GM18498 (cell line): Measurements from ENCODE around the gene NLGN2.
A peak's percentile ranks its signal among the peaks of the same experiment; 100 is the strongest.

Source experiments
- ATAC-seq: cut with Tn5 transposase; IDR thresholded peaks from one replicate; pipeline ENCODE4 v1.9.1; 2021; ENCODE audit warnings: mild to moderate bottlenecking, moderate library complexity; ENCODE audit not compliant: unreplicated experiment

Gene NLGN2

GRCh38 chr17:7435676-7436555, 28.3 kb downstream of the NLGN2 start:
- ATAC-seq, result peak; percentile 15

- no peak for ATAC-seq
These were observed 29.1 kb downstream of the NLGN2 start for GRCh38 chr17:7436556-7437368.

- ATAC-seq, result no peak
These were observed 29.8 kb downstream of the NLGN2 start for GRCh38 chr17:7437369-7437863.

GRCh38 chr17:7437950-7438614, 30.4 kb downstream of the NLGN2 start:
- ATAC-seq, result no peak

DNA sequence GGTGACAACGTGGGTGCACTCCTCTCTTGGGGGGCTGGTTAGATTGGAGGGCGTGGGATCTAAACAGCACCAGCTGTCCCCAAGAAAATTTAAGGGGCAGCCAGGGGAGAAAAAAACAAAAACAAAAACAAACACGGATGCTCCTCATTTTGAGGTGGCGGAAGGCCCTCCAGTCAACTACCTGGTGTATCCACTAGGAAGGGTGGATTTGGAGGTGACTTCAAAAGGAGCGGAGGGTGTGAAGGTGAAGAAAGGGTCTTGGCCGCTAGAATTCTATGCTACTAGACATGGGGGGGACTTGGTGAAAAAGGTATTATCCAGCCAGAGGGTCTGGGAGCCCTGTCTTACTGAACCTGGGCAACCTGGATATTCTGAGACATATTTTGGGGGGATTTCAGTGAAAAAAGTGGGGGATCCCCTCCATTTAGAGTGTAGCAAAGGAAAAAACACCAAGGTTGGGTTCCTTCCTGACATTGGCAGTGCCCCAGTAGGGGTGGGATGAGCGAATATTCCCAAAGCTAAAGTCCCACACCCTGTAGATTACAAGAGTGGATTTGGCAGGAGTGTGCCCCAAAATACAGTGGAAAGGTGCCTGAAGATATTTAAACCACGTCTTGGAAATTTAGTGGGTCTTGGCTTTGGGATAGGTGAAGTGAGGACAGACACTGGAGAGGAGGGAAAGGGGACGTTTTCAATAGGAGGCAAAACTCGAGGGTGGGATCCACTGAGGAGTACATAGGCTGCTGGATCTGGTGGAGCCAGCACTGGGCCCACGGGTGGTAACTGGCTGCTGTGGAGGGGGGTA, 31.2 kb downstream of the NLGN2 start:
- ATAC-seq, result no peak

DNA sequence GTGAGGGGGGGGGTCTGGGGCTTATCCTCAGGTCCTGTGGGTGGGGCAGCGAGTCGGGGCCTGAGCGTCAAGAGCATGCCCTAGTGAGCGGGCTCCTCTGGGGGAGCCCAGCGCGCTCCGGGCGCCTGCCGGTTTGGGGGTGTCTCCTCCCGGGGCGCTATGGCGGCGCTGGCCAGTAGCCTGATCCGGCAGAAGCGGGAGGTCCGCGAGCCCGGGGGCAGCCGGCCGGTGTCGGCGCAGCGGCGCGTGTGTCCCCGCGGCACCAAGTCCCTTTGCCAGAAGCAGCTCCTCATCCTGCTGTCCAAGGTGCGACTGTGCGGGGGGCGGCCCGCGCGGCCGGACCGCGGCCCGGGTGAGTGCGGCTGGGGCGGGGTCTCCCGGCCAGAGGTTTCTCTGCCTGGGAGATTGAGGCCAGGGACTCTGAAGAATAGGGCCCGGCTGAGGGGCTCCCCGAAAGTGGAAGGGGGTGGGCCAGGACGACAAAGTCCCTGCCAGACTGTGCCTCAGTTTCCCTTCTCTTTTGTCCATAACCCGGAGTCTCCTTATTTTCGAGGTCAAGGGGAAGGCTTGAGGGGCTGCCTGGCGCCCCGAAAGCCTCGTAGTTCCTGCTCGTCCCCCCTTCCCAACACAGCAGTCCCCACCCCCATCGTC, 31.9 kb downstream of the NLGN2 start, which contains the start of gene FGF11:
Gene FGF11, plus strand, starts transcription at position 51 of the 651 bp plus-strand sequence. Its CDS starts 109 bp downstream, at position 160.
- no peak for ATAC-seq

- ATAC-seq, result no peak
These were observed 32.6 kb downstream of the NLGN2 start for GRCh38 chr17:7440113-7440833.

DNA sequence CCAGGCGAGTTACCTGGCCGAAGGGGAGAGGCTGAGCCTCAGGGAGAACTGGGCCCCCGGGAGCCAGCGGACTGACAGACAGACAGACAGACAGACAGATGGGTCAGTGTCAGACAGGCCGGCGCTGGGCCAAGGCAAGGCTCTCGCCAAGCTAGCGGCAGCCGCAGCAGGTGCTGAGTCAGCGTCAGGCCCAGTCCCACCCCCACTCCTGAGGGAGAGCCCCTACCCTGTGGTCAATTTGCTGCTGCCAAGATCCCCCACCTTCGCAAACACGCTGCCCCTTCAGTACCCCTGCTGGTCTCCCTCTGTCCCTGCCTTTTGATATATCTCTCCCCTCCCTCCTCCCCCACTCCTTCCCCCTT, 33.2 kb downstream of the NLGN2 start:
- no peak for ATAC-seq

GRCh38 chr17:7441266-7441665, 33.6 kb downstream of the NLGN2 start:
- no peak for ATAC-seq

GRCh38 chr17:7442142-7442541, 34.5 kb downstream of the NLGN2 start:
- ATAC-seq, result no peak

DNA sequence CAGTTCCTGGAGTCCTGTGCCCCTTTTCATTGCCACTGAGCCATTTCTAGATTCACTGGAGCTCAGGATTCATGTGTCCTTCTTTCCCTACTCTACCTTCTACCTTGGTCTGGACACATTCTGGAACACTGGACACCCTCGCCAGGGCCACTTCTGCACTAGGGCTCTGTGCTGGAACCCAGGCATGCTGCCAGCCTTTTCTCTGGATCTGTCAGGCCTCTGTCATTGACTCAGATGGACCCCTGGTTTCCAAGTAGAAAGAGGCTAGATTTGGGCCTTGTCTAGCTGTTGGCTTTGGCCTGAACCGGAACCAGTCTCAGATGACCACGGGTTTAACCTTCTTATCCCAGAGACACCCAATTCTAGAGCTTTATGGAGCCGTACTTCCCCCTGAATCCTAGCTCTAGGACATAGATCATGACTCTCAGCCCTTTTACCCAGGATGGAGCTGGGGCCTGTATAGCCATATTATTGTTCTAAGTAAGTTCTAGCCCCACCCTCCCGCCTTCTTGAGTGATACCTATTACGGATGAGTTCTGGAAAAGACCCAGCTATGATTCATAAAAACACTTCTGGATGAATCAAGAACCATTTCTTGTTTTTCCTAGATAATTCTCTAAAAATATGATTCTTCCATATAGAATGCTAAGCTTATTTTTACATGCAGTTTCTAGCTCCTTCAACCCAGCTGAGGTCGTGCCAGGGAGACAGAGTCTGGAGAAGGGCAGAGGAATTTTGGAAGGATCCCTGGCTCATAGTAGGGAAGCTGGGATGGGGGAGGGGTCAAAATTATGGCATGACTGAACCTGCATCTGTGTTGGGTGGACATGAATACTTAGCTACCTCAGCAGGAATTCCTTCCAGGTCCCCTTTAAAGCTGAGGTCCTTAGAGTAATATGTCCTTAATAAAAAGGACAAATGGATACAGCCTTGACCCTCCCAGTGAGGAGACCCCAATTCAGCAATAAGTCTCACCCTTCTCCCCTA, 36.1 kb downstream of the NLGN2 start:
- no peak for ATAC-seq

DNA sequence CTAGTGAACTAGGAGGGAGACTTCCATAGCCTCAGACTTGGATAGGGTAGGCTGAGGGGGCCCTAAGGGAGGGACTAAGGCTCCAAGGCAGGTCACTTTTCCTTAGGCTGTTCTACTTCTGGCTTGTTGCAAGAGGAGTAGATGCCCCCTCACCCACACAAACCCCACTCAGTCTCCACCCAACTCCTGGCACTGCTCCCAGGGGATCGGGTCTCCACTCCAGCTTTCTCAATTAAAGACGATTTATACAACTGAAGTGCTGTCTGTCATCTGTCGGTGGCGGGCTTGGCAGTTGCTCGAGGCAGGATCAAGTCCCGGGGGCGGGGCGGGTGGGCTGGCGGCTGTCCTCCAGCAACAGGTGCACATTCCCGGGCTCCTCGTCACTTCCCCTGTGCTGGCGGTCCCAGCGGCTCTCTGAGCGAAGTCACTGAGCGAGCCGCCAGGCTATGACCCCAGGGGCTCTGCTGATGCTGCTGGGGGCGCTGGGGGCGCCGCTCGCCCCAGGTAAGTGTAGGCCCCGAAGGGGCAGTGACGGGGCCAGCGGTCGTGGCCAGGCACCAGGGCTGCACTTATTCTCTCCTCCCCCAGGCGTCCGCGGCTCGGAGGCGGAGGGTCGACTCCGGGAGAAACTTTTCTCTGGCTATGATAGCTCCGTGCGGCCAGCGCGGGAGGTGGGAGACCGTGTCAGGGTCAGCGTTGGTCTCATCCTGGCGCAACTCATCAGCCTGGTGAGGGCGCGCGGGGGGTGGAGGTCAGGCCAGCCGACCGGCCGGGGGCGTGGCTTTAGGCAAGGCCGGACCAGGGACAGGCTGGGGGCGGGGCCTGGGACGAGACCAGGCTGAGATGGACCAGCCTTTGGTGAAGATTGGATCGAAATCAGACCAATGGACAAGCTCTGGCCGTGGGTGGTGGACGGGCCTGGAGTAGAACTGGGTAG, 37.3 kb downstream of the NLGN2 start, which contains the start of gene CHRNB1:
Gene CHRNB1, plus strand, starts transcription at position 380 of the 937 bp plus-strand sequence. Its CDS starts 67 bp downstream, at position 447.
- no peak for ATAC-seq

- ATAC-seq, result no peak
These were observed 37.9 kb downstream of the NLGN2 start for GRCh38 chr17:7445619-7445968.

DNA sequence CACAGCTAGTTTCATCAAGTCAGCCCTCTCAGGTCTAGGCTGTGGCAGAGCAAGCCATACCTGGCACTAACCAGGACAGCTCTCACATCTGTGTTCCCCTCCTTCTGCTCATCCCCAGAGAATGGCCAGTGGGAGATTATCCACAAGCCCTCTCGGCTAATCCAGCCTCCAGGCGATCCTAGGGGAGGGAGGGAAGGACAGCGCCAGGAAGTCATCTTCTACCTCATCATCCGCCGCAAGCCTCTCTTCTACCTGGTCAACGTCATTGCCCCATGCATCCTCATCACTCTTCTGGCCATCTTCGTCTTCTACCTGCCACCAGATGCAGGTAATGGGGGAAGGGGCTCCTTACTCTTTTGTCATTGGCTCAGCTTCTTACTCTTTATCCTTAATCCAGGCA, 40.8 kb downstream of the NLGN2 start:
- ATAC-seq, result no peak

DNA sequence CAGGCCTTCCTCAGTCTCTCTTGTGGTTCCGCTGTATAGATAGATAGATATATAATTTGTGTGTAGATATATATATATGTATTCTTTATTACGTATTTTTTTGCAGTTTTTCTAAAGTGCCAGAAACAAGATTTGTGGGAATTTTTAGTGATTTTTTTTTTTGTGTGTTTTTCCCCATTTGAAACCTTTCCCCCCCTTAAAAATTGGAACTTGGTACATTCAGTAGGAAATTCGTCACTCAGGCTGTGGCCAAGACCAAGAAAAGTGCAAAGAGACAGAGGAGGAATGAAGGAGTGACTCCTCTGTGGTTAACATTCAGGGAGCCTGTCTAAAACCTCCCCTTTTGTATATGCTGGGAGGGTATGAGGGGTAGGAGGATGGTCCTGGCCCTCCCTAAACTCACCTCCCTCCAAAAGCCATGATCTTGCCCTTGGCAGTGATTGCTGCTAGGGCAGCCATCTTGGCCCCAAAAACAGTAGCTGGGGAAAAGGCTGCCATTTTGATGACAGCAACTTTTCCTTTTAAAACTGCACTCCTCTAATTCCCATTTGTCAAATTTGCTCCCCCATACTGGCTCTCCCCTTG, 52.4 kb downstream of the NLGN2 start:
- no peak for ATAC-seq

- no peak for ATAC-seq
These were observed 53.4 kb downstream of the NLGN2 start for GRCh38 chr17:7460850-7461660.
